Measurements from ENCODE around the gene TFAP2C. TPM values are rescaled to one million over a fixed set of nuclear protein-coding genes. Genes with fewer than 3 reads are reported as not detected.

TFAP2C gene
- total and polyA plus RNA-seq, 10 of the 15 experiments (the other 5 are each of a cell fraction or from before 2014, with no cell fraction given) = 0.49 TPM; not detected in 9

GRCh38 chr20:56656632-56657031 lies 27.5 kb downstream of the TFAP2C start (continued):
- no peak for TF ChIP-seq CREB1 (IDR thresholded peaks at IDR 0.05; ENCODE audit: low read depth)
- TF ChIP-seq STAT3 (IDR thresholded peaks at IDR 0.05; ENCODE audit: low read depth, low read length) = no peak

- H3K79me2 ChIP-seq (ENCODE audit: control insufficient read depth, insufficient read depth, low read length) = no peaks in the 10 kb centered on the region
- H3K4me2 ChIP-seq (ENCODE audit: control insufficient read depth, insufficient read depth) = no peak overlapping the region
- ChIA-PET POLR2A (no interaction called here), RAD21 (ENCODE audit: unreplicated experiment) (no interaction called here), SMC1A (ENCODE audit: uncharacterized antibody, unreplicated experiment) (no interaction called here), CTCF (no interaction called here)
- DNase-seq (ENCODE audit: low read depth, low spot score) (no peak), ATAC-seq (no peak), FAIRE-seq (no peak)
- 37% methylated on average over 9 of the region's 9 CpGs for WGBS (ENCODE audit: insufficient coverage, insufficient replicate concordance, low lambda C conversion rate, missing lambda C conversion rate)
- BruUV-seq (replicated peaks) = no TSS peak
- no peak overlapping the region for H3K9ac ChIP-seq (ENCODE audit: control insufficient read depth, insufficient read depth, low read length)
- no peaks in the 10 kb centered on the region for H3K36me3 ChIP-seq (ENCODE audit: control insufficient read depth in 2 of 2, insufficient read depth in 2 of 2, low read length in 1 of 2)
- intact Hi-C loops (cut with micrococcal nuclease; ENCODE audit: unreplicated experiment) = no loop called here
- H3K4me3 ChIP-seq = no peak overlapping the region
- H2AFZ ChIP-seq (ENCODE audit: control insufficient read depth, low read depth, low read length) = no peak overlapping the region
- H3K9me3 ChIP-seq (replicated peaks; ENCODE audit: control insufficient read depth, insufficient read depth, low read length) = no peaks in the 10 kb centered on the region
- H3K27me3 ChIP-seq (replicated peaks in 1 of 2; ENCODE audit: control insufficient read depth in 2 of 2, insufficient read depth in 2 of 2, low read length in 1 of 2) = no peaks in the 10 kb centered on the region
- H4K20me1 ChIP-seq (ENCODE audit: control insufficient read depth, insufficient read depth) = no peaks in the 10 kb centered on the region
- in situ Hi-C loops (cut with MboI) = no loop called here
- no peaks in the 10 kb centered on the region for H3K4me1 ChIP-seq (ENCODE audit: control insufficient read depth, insufficient read depth, low read length)
- H3K27ac ChIP-seq (ENCODE audit: control insufficient read depth, insufficient read depth) = no peak overlapping the region
- TF ChIP-seq CEBPZ (IDR thresholded peaks at IDR 0.05; ENCODE audit: low read depth, low read length) (no peak), JUND (IDR thresholded peaks at IDR 0.05; ENCODE audit: low read depth, low read length) (no peak), HDGF (IDR thresholded peaks at IDR 0.05) (no peak), NRF1 (conservative IDR thresholded peaks at IDR 0.05; ENCODE audit: low read depth, low read length) (no peak), ZBTB40 (IDR thresholded peaks at IDR 0.05; ENCODE audit: borderline replicate concordance) (no peak), MEF2A (IDR thresholded peaks at IDR 0.05; ENCODE audit: insufficient read depth, low read depth, low read length) (no peak), ESRRA (IDR thresholded peaks at IDR 0.05; ENCODE audit: low read length) (no peak), SMAD1 (IDR thresholded peaks at IDR 0.05; ENCODE audit: low read depth, partially characterized antibody) (no peak), NFXL1 (IDR thresholded peaks at IDR 0.05; ENCODE audit: borderline replicate concordance) (no peak), ATF2 (IDR thresholded peaks at IDR 0.05; ENCODE audit: low read length) (no peak), WRNIP1 (IDR thresholded peaks at IDR 0.05; ENCODE audit: borderline replicate concordance, low read depth, low read length) (no peak), PAX5 (IDR thresholded peaks at IDR 0.05; ENCODE audit: borderline replicate concordance, low read depth, low read length) (no peak), LARP7 (IDR thresholded peaks at IDR 0.05) (no peak), NR2C1 (IDR thresholded peaks at IDR 0.05) (no peak), RFX5 (IDR thresholded peaks at IDR 0.05; ENCODE audit: low read depth, low read length) (no peak)
Measured at GRCh38 chr20:56657879-56658278, 28.8 kb downstream of the TFAP2C start.

All from GM12878 (cell line).